GM12891 (cell line): ENCODE results near the gene ATOH8.

Experiments
- DNase-seq: peaks from one replicate; pipeline ENCODE4 v3.0.0; 2011; ENCODE audit warnings: low spot score; ENCODE audit not compliant: insufficient read length
- FAIRE-seq: peaks from 2 replicates; lab custom pipeline; 2011; peaks lifted over from hg19 to GRCh38; lab: Jason Lieb, UNC
- PAX5 ChIP-seq: IDR thresholded peaks from 2 replicates; pipeline ENCODE4 v1.6.1; 2011; ENCODE audit warnings: low read length, moderate library complexity, mild to moderate bottlenecking; ENCODE audit not compliant: insufficient read depth, severe bottlenecking
- POLR2A ChIP-seq: IDR thresholded peaks from 2 replicates; pipeline ENCODE4 v1.6.1; 2011; ENCODE audit warnings: low read depth, low read length, control low read depth
- POLR2AphosphoS5 ChIP-seq: IDR thresholded peaks from 2 replicates; pipeline ENCODE4 v1.6.1; 2011; ENCODE audit warnings: low read depth, low read length, control low read depth
- POU2F2 ChIP-seq: IDR thresholded peaks from 2 replicates; pipeline ENCODE4 v1.6.1; 2011; ENCODE audit warnings: low read depth, mild to moderate bottlenecking, control low read depth, low read length, moderate library complexity
- SPI1 ChIP-seq: IDR thresholded peaks from 2 replicates; pipeline ENCODE4 v1.6.1; 2011; ENCODE audit warnings: low read depth, low read length, control low read depth
- TAF1 ChIP-seq: IDR thresholded peaks from 2 replicates; pipeline ENCODE4 v1.6.1; 2011; ENCODE audit warnings: low read depth, low read length, control low read depth

ATOH8 gene

GRCh38 chr2:85785871-85786270 lies 32.1 kb downstream of the ATOH8 start:
- FAIRE-seq, result no peak
- no peak for DNase-seq
- TF ChIP-seq POLR2A (no peak), SPI1 (no peak), POU2F2 (no peak)

- FAIRE-seq, result no peak
- no peak for TF ChIP-seq TAF1
- TF ChIP-seq POLR2A, result no peak
- TF ChIP-seq SPI1, result no peak
- TF ChIP-seq POU2F2, result no peak
- TF ChIP-seq POLR2AphosphoS5, result no peak
- no peak for TF ChIP-seq PAX5
These were observed 32.7 kb downstream of the ATOH8 start for GRCh38 chr2:85786444-85786843.

DNA sequence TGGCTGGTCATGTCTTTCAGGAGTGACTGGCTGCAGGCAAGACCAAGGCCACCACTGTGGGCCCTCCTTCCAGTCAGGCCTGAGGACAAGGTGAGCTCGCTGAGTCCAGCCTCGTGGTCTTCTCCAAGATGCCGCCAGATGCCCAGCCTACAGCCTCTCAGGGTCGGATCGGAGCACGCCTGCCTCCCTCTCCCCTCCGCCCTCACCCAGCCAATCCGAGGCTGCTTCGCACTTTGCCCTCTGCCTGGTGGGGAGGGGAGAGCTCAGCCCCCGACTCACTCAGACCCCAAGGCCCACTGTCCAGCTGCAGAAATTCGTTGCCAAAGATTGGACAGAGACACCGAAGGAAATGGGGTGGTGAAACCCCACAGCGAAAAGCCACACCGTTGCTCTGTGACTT lies 33.1 kb downstream of the ATOH8 start:
- FAIRE-seq (no peak), DNase-seq (no peak)
- TF ChIP-seq POU2F2, result no peak
- no peak for TF ChIP-seq PAX5
- no peak for TF ChIP-seq POLR2AphosphoS5
- TF ChIP-seq TAF1, result no peak
- TF ChIP-seq POLR2A, result no peak
- TF ChIP-seq SPI1, result no peak

More at GRCh38 chr2:85786444-85786843, 32.7 kb downstream of the ATOH8 start:
- no peak for DNase-seq

GRCh38 chr2:85787282-85787980 lies 33.6 kb downstream of the ATOH8 start:
- no peak for TF ChIP-seq SPI1
- TF ChIP-seq POLR2A, result no peak
- no peak for TF ChIP-seq POLR2AphosphoS5
- no peak for TF ChIP-seq TAF1
- DNase-seq, result no peak
- FAIRE-seq, result no peak

GRCh38 chr2:85787981-85788340 lies 34.2 kb downstream of the ATOH8 start:
- no peak for DNase-seq
- TF ChIP-seq SPI1, result no peak
- no peak for TF ChIP-seq POLR2AphosphoS5
- no peak for TF ChIP-seq POU2F2
- TF ChIP-seq POLR2A, result no peak
- no peak for TF ChIP-seq TAF1
- TF ChIP-seq PAX5, result no peak
- no peak for FAIRE-seq

DNA sequence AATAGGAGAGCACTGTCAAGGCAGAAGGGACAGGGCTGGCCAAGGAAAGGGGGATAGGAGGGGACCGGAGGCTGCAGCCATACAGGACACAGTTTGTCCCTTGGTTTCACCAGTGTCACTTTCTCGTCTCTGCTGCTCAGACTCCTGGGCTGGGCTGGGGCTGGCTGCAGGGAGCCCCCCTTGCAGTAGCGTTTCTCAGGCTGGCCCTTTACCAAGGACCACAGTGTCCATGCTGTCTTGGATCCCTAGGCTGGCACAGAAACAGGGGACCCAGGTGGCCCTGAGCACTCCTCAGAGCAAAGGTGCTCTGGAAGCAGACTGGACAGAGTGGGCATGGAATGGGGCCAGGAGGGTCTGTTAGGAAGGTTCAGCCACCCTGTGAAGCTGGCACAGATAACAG lies 34.8 kb downstream of the ATOH8 start:
- no peak for DNase-seq
- no peak for FAIRE-seq
- TF ChIP-seq TAF1 (no peak), PAX5 (no peak), POU2F2 (no peak), SPI1 (no peak), POLR2A (no peak), POLR2AphosphoS5 (no peak)

DNA sequence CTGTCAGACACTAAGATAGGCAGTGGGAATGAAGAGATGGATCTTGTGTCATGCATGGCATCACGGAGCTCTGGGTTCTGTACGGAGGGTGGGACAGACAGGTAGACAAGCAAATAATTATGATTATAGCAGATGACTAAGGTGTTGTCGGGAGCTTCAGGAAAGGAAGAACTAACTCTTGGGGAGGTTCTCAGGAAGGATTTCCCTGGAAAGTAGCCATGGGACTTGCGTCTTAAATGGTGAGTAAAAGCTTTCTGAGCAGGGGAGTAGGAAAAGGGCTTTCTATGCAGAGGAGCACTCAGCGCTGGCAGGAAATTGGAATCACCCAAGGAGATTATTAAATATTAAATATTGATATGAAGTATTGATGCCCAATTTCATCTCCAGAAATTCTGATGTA lies 35.5 kb downstream of the ATOH8 start:
- no peak for DNase-seq
- TF ChIP-seq SPI1 (no peak), PAX5 (no peak), TAF1 (no peak), POU2F2 (no peak), POLR2AphosphoS5 (no peak), POLR2A (no peak)
- no peak for FAIRE-seq

GRCh38 chr2:85790032-85790431 lies 36.2 kb downstream of the ATOH8 start:
- FAIRE-seq (no peak), DNase-seq (no peak)
- TF ChIP-seq POU2F2 (no peak), PAX5 (no peak)

DNA sequence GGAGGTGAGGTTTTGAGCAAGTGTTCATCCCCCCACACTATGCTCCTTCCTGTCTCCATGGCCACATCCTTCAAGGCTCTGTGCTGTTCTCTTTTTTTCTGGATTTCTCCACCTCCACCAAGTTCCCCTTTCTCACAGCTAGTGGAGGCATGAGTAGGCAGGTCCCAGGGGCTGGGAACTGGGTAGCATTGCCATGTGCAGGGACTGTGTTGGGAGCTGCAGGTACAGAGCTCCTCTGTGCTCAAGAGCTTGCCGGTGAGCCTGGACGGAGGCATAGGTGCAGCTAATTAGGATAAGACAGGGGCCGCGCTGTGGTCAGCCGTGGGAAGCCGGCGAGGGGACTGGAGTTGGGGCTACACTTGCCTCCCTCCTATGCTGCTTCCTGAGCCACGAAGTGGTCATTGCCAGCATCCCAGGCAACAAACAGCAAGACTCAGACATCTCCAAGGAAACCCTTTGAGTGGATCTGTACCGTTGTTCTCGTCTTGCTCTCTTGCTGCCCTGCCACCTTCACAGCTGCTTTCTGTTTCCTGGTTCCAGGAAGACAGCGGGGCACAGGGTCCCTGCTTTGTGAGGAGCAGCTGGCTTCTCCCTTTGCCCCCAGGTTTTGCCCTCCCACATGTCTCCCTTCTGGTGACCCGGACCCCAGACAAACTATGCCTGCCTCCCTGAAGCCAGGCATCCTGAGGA lies 36.9 kb downstream of the ATOH8 start:
- FAIRE-seq, result no peak
- TF ChIP-seq PAX5 (no peak), SPI1 (no peak), POLR2A (no peak), POLR2AphosphoS5 (no peak), POU2F2 (no peak), TAF1 (no peak)
- no peak for DNase-seq

- FAIRE-seq (no peak), DNase-seq (no peak)
- TF ChIP-seq PAX5 (no peak), POU2F2 (no peak), POLR2A (no peak), SPI1 (no peak), TAF1 (no peak), POLR2AphosphoS5 (no peak)
These were observed 38.1 kb downstream of the ATOH8 start for GRCh38 chr2:85791704-85792565.

- FAIRE-seq (no peak), DNase-seq (no peak)
- TF ChIP-seq POU2F2 (no peak), TAF1 (no peak), POLR2AphosphoS5 (no peak), SPI1 (no peak), POLR2A (no peak), PAX5 (no peak)
These were observed 39.1 kb downstream of the ATOH8 start for GRCh38 chr2:85792783-85793441.
